Sigmoid colon (tissue), 7 donors: ENCODE results near the gene DLGAP3. TPM values are rescaled to one million over a fixed set of nuclear protein-coding genes. Genes with fewer than 3 reads are reported as not detected.

Experiments used
- DNase-seq: peaks from one replicate; pipeline ENCODE4 v3.0.0-alpha.2; 2019
- H3K27ac ChIP-seq, 4 donors: fragments of 200-600 bp; sonication (generic); one replicate each; pipeline ENCODE4 v1.5.1; 2016 to 2019; ENCODE audit warnings: mild to moderate bottlenecking in 1 of 4
- H3K27me3 ChIP-seq, 3 donors: fragments of 200-600 bp; sonication (generic); one replicate each; pipeline ENCODE4 v1.5.1; 2019; ENCODE audit warnings: mild to moderate bottlenecking in 1 of 3
- H3K36me3 ChIP-seq, 4 donors: fragments of 200-600 bp; sonication (generic); one replicate each; pipeline ENCODE4 v1.5.1; 2016 to 2019
- H3K4me1 ChIP-seq, 4 donors: fragments of 200-600 bp; sonication (generic); one replicate each; pipeline ENCODE4 v1.5.1; 2017 to 2019
- H3K4me3 ChIP-seq, 4 donors: fragments of 200-600 bp; sonication (generic); one replicate each; pipeline ENCODE4 v1.5.1; 2017 to 2019; ENCODE audit warnings: mild to moderate bottlenecking in 2 of 4, moderate library complexity in 1 of 4
- H3K9me3 ChIP-seq, 4 donors: fragments of 200-600 bp in 3 of 4; sonication (generic) in 3 of 4; one replicate each; pipeline versions ENCODE4 v1.5.1 to v1.6.1; 2013 to 2019
- CTCF ChIP-seq, 4 experiments: fragments of 450-650 bp in 3 of 4; fragments of 200-600 bp in 1 of 4; IDR thresholded peaks; one replicate each; pipeline ENCODE4 v1.5.1; 2016 to 2019; ENCODE audit warnings: antibody characterized with exemption in 4 of 4, mild to moderate bottlenecking in 3 of 4, moderate library complexity in 2 of 4
- EP300 ChIP-seq, 4 donors: sonication (generic); formaldehyde crosslinking; IDR thresholded peaks; one replicate each; pipeline ENCODE4 v1.6.1; 2017; ENCODE audit warnings: antibody characterized with exemption in 4 of 4
- POLR2A ChIP-seq, 2 donors: fragments of 450-650 bp; IDR thresholded peaks; one replicate each; pipeline ENCODE4 v1.6.1; 2016; ENCODE audit warnings: antibody characterized with exemption in 2 of 2, mild to moderate bottlenecking in 2 of 2, moderate library complexity in 2 of 2
- POLR2AphosphoS5 ChIP-seq, 4 donors: sonication (generic); formaldehyde crosslinking; IDR thresholded peaks; one replicate each; pipeline ENCODE4 v1.6.1; 2017; ENCODE audit warnings: antibody characterized with exemption in 4 of 4
- WGBS, 2 donors: extraction: QIAGEN DNeasy Blood & Tissue Kit; methylation state at CpG; one replicate each; pipeline ENCODE4 v1.1.7; 2013; 5-methylcytosine and 5-hydroxymethylcytosine counted together
- intact Hi-C: fragments of 100-400 bp; cut with DNase I; formaldehyde crosslinking; loops from one replicate; pipeline ENCODE4 v1.15.1; 2023
- polyA plus RNA-seq, 3 donors: library from polyadenylated mRNA; stranded (reverse); fragments of 200-250 nt; gene quantifications; one replicate each; pipeline ENCODE4 v1.2.3, GENCODE V29; 2013
- total RNA-seq, 4 donors: library from RNA; depleted of rRNA; stranded (reverse); fragments of >200 nt; gene quantifications; one replicate each; pipeline ENCODE4 v1.1.0, GENCODE V29; 2016
- donor health status: healthy with polysubstance abuse.
- donor health status: Bipolar disorder and iron deficiency.
- donor health status: healthy.

DLGAP3 gene
- total and polyA plus RNA-seq, 7 donors = 0.36 to 0.68 (median 0.55) TPM; not detected in 2

- H3K27me3 ChIP-seq = no peaks in the 10 kb centered on the region
- TF ChIP-seq POLR2A (IDR thresholded peaks at IDR 0.05) = no peak
- TF ChIP-seq EP300 (IDR thresholded peaks at IDR 0.05) = no peak
- TF ChIP-seq POLR2AphosphoS5 (IDR thresholded peaks at IDR 0.05) = no peak
- TF ChIP-seq CTCF (IDR thresholded peaks at IDR 0.05) = no peak
- H3K4me3 ChIP-seq = no peak overlapping the region
- DNase-seq = no peak
- 8 to 21% methylated on average over 2 of the region's 2 CpGs for WGBS, 2 donors
- no peak overlapping the region for H3K27ac ChIP-seq
- H3K4me1 ChIP-seq = no peaks in the 10 kb centered on the region
- no peaks in the 10 kb centered on the region for H3K36me3 ChIP-seq
- intact Hi-C loops = no loop called here
- H3K9me3 ChIP-seq = no peaks in the 10 kb centered on the region
Measured at GRCh38 chr1:34898330-34898761, 31.1 kb downstream of the DLGAP3 start.

GRCh38 chr1:34896612-34897011, 32.8 kb downstream of the DLGAP3 start:
- no peak overlapping the region for H3K4me3 ChIP-seq
- no peak for DNase-seq
- H3K27ac ChIP-seq = no peak overlapping the region
- intact Hi-C loops = no loop called here
- H3K9me3 ChIP-seq = peaks cover 0 to 6% (median 2%) of the 10 kb centered on the region in 4 donors
- H3K27me3 ChIP-seq = no peaks in the 10 kb centered on the region
- TF ChIP-seq CTCF (IDR thresholded peaks at IDR 0.05) (no peak), EP300 (IDR thresholded peaks at IDR 0.05) (no peak), POLR2AphosphoS5 (IDR thresholded peaks at IDR 0.05) (no peak), POLR2A (IDR thresholded peaks at IDR 0.05) (no peak)
- H3K36me3 ChIP-seq = no peaks in the 10 kb centered on the region
- 50 to 74% methylated on average over 1 of the region's 1 CpG for WGBS, 2 donors
- no peaks in the 10 kb centered on the region for H3K4me1 ChIP-seq

- H3K36me3 ChIP-seq = no peaks in the 10 kb centered on the region
- intact Hi-C loops = no loop called here
- H3K27me3 ChIP-seq = peaks cover 15 to 19% (median 19%) of the 10 kb centered on the region in 3 donors
- H3K9me3 ChIP-seq = peaks cover 0 to 9% (median 3%) of the 10 kb centered on the region in 4 donors
- H3K4me3 ChIP-seq = no peak overlapping the region
- H3K27ac ChIP-seq = no peak overlapping the region
- TF ChIP-seq CTCF (IDR thresholded peaks at IDR 0.05) (no peak), POLR2AphosphoS5 (IDR thresholded peaks at IDR 0.05) (no peak), EP300 (IDR thresholded peaks at IDR 0.05) (no peak), POLR2A (IDR thresholded peaks at IDR 0.05) (no peak)
- WGBS, 2 donors = 67 to 71% methylated on average over 4 of the region's 4 CpGs
- no peak for DNase-seq
- H3K4me1 ChIP-seq = peaks cover 0 to 12% (median 10%) of the 10 kb centered on the region in 4 donors
Measured at GRCh38 chr1:34889705-34890104, 39.7 kb downstream of the DLGAP3 start.

GRCh38 chr1:34887593-34887992, 41.9 kb downstream of the DLGAP3 start:
- 94 to 95% methylated on average over 4 of the region's 4 CpGs for WGBS, 2 donors
- peaks cover 17 to 40% (median 35%) of the 10 kb centered on the region in 3 donors for H3K27me3 ChIP-seq

More at GRCh38 chr1:34887593-34887992, 41.9 kb downstream of the DLGAP3 start:
- peaks cover 0 to 12% (median 10%) of the 10 kb centered on the region in 4 donors for H3K4me1 ChIP-seq
- H3K4me3 ChIP-seq = no peak overlapping the region
- peaks cover 0 to 9% (median 2%) of the 10 kb centered on the region in 4 donors for H3K9me3 ChIP-seq
- DNase-seq = no peak
- no peaks in the 10 kb centered on the region for H3K36me3 ChIP-seq
- no peak overlapping the region for H3K27ac ChIP-seq
- intact Hi-C loops = no loop called here
- TF ChIP-seq POLR2A (IDR thresholded peaks at IDR 0.05) (no peak), CTCF (IDR thresholded peaks at IDR 0.05) (no peak), POLR2AphosphoS5 (IDR thresholded peaks at IDR 0.05) (no peak), EP300 (IDR thresholded peaks at IDR 0.05) (no peak)
